Measurements from ENCODE around the gene XXYLT1. TPM values are rescaled to one million over a fixed set of nuclear protein-coding genes. Genes with fewer than 3 reads are reported as not detected.
"Not testable (repeated sequence)": the region's sequence is repeated elsewhere in the genome, so short reads cannot be mapped to it uniquely, and the experiment has no call there.

The XXYLT1 gene
- total RNA-seq, 2 experiments from 2014 or later, result 3.1 to 3.7 TPM

- TF ChIP-seq CTCF (IDR thresholded peaks at IDR 0.05), result no peak
- no peaks in the 10 kb centered on the region for H3K4me1 ChIP-seq (ENCODE audit: insufficient read depth, low read length)
- H3K9me3 Mint-ChIP-seq, result peaks cover 7% of the 10 kb centered on the region
- CTCF ChIA-PET, result no interaction called here
- no peak for DNase-seq
- no peaks in the 10 kb centered on the region for H3K27me3 Mint-ChIP-seq
- POLR2A ChIA-PET, result no interaction called here
- no peak overlapping the region for H3K27ac Mint-ChIP-seq
- no peak overlapping the region for H3K27ac ChIP-seq (ENCODE audit: low read depth in 1 of 2, low read length in 2 of 2)
- H3K4me1 Mint-ChIP-seq (ENCODE audit: low read depth), result no peaks in the 10 kb centered on the region
- intact Hi-C loops (cut with DNase I, micrococcal nuclease), result no loop called here
- H3K4me3 ChIP-seq (ENCODE audit: low read length), result no peak overlapping the region
- H3K9me3 ChIP-seq (ENCODE audit: control insufficient read depth in 1 of 2, insufficient read depth in 1 of 2, low read length in 2 of 2), result peaks cover 9 to 23% of the 10 kb centered on the region in 2 experiments
- H3K36me3 ChIP-seq (ENCODE audit: insufficient read depth, low read length), result peaks cover 3% of the 10 kb centered on the region
- ATAC-seq (ENCODE audit: poor library complexity), result no peak
- peaks cover 11% of the 10 kb centered on the region for H3K36me3 Mint-ChIP-seq (ENCODE audit: low read depth)
- no peaks in the 10 kb centered on the region for H3K27me3 ChIP-seq (ENCODE audit: control insufficient read depth in 1 of 2, insufficient read depth in 2 of 2, low read length in 2 of 2)
- no peak overlapping the region for H3K4me3 Mint-ChIP-seq
Measured at GRCh38 chr3:195236076-195236798, 34.7 kb downstream of the XXYLT1 start.

GRCh38 chr3:195230244-195230643 is 40.7 kb downstream of the XXYLT1 start:
- no peak overlapping the region for H3K4me3 ChIP-seq (ENCODE audit: low read length)
- intact Hi-C loops (cut with DNase I, micrococcal nuclease), result no loop called here
- peaks cover 5% of the 10 kb centered on the region for H3K4me1 ChIP-seq (ENCODE audit: insufficient read depth, low read length)
- no peak for TF ChIP-seq CTCF (IDR thresholded peaks at IDR 0.05)
- POLR2A ChIA-PET, result no interaction called here
- Mint-ChIP-seq H3K4me1 (ENCODE audit: low read depth) (peaks cover 21% of the 10 kb centered on the region), H3K9me3 (peaks cover 2% of the 10 kb centered on the region), H3K36me3 (ENCODE audit: low read depth) (peaks cover 6% of the 10 kb centered on the region), H3K27ac (no peak overlapping the region), H3K4me3 (no peak overlapping the region), H3K27me3 (no peaks in the 10 kb centered on the region)
- H3K27me3 ChIP-seq (ENCODE audit: control insufficient read depth in 1 of 2, insufficient read depth in 2 of 2, low read length in 2 of 2), result no peaks in the 10 kb centered on the region
- DNase-seq (no peak), ATAC-seq (ENCODE audit: poor library complexity) (no peak)
- H3K36me3 ChIP-seq (ENCODE audit: insufficient read depth, low read length), result peaks cover 7% of the 10 kb centered on the region
- no peak overlapping the region for H3K27ac ChIP-seq (ENCODE audit: low read depth in 1 of 2, low read length in 2 of 2)
- CTCF ChIA-PET, result no interaction called here
- H3K9me3 ChIP-seq (ENCODE audit: control insufficient read depth in 1 of 2, insufficient read depth in 1 of 2, low read length in 2 of 2), result no peaks in the 10 kb centered on the region

GRCh38 chr3:195228886-195229285 is 42.1 kb downstream of the XXYLT1 start:
- H3K36me3 Mint-ChIP-seq (ENCODE audit: low read depth); ATAC-seq (ENCODE audit: poor library complexity); POLR2A ChIA-PET; H3K9me3 ChIP-seq (ENCODE audit: control insufficient read depth in 1 of 2, insufficient read depth in 1 of 2, low read length in 2 of 2); H3K36me3 ChIP-seq (ENCODE audit: insufficient read depth, low read length); H3K27ac Mint-ChIP-seq; H3K27me3 Mint-ChIP-seq; H3K4me1 ChIP-seq (ENCODE audit: insufficient read depth, low read length); H3K27ac ChIP-seq (ENCODE audit: low read depth in 1 of 2, low read length in 2 of 2); CTCF ChIA-PET; H3K9me3 Mint-ChIP-seq; DNase-seq; H3K4me3 ChIP-seq (ENCODE audit: low read length); intact Hi-C loops (cut with DNase I, micrococcal nuclease); H3K27me3 ChIP-seq (ENCODE audit: control insufficient read depth in 1 of 2, insufficient read depth in 2 of 2, low read length in 2 of 2); H3K4me3 Mint-ChIP-seq: not testable (repeated sequence)
- H3K4me1 Mint-ChIP-seq (ENCODE audit: low read depth), result peaks cover 21% of the 10 kb centered on the region

- no peak overlapping the region for H3K27ac Mint-ChIP-seq
- H3K27me3 Mint-ChIP-seq, result no peaks in the 10 kb centered on the region
- Histone ChIP-seq H3K4me3 (ENCODE audit: low read length) (no peak overlapping the region), H3K27me3 (ENCODE audit: control insufficient read depth in 1 of 2, insufficient read depth in 2 of 2, low read length in 2 of 2) (no peaks in the 10 kb centered on the region), H3K27ac (ENCODE audit: low read depth in 1 of 2, low read length in 2 of 2) (no peak overlapping the region), H3K36me3 (ENCODE audit: insufficient read depth, low read length) (peaks cover 8% of the 10 kb centered on the region), H3K9me3 (ENCODE audit: control insufficient read depth in 1 of 2, insufficient read depth in 1 of 2, low read length in 2 of 2) (no peaks in the 10 kb centered on the region), H3K4me1 (ENCODE audit: insufficient read depth, low read length) (peaks cover 5% of the 10 kb centered on the region)
- peaks cover 15% of the 10 kb centered on the region for H3K36me3 Mint-ChIP-seq (ENCODE audit: low read depth)
- TF ChIP-seq CTCF (IDR thresholded peaks at IDR 0.05), result no peak
- H3K4me3 Mint-ChIP-seq, result no peak overlapping the region
- POLR2A ChIA-PET, result no interaction called here
- CTCF ChIA-PET, result no interaction called here
- H3K9me3 Mint-ChIP-seq, result peaks cover 2% of the 10 kb centered on the region
- peaks cover 21% of the 10 kb centered on the region for H3K4me1 Mint-ChIP-seq (ENCODE audit: low read depth)
- ATAC-seq (ENCODE audit: poor library complexity) (no peak), DNase-seq (peak in 1 of 14 experiments; percentile 7)
- intact Hi-C loops (cut with DNase I, micrococcal nuclease), result no loop called here
Measured at GRCh38 chr3:195227871-195228270, 43.1 kb downstream of the XXYLT1 start.
